Neural crest cell (in vitro differentiated cells): ENCODE results near the gene VEZF1. TPM values are rescaled to one million over a fixed set of nuclear protein-coding genes. Genes with fewer than 3 reads are reported as not detected.
A peak's percentile ranks its signal among the peaks of the same experiment; 100 is the strongest.

ENCODE experiments used
- DNase-seq: peaks from one replicate; pipeline ENCODE4 v3.0.0; 2021; ENCODE audit warnings: low read depth, mixed read lengths, low spot score
- H3K27ac Mint-ChIP-seq: one replicate; pipeline ENCODE4 v1.8.0; 2021; ENCODE audit warnings: mild to moderate bottlenecking, mixed read lengths; ENCODE audit not compliant: unreplicated experiment
- H3K27me3 Mint-ChIP-seq: 2 replicates; pipeline ENCODE4 v1.8.0; 2021; ENCODE audit warnings: low read depth, mild to moderate bottlenecking, mixed read lengths
- H3K36me3 Mint-ChIP-seq: 2 replicates; pipeline ENCODE4 v1.8.0; 2021; ENCODE audit warnings: low read depth, mild to moderate bottlenecking, mixed read lengths
- H3K4me1 Mint-ChIP-seq: 2 replicates; pipeline ENCODE4 v1.8.0; 2021; ENCODE audit warnings: mixed read lengths
- H3K4me3 Mint-ChIP-seq: one replicate; pipeline ENCODE4 v1.8.0; 2021; ENCODE audit warnings: mild to moderate bottlenecking, mixed read lengths
- H3K9me3 Mint-ChIP-seq: 2 replicates; pipeline ENCODE4 v1.8.0; 2021; ENCODE audit warnings: mixed read lengths
- total RNA-seq: library from RNA; stranded (reverse); gene quantifications from 2 replicates; pipeline ENCODE4 v1.2.1, GENCODE V29; 2021
- TF ChIP-seq, protein P1 (sequence below): fragments of 200-600 bp; sonication (generic); conservative IDR thresholded peaks from 2 replicates; pipeline ENCODE4 v1.5.0; 2021; ENCODE audit warnings: antibody characterized with exemption, mild to moderate bottlenecking

VEZF1 gene
- total RNA-seq, 1 donor from 2014 or later: 139 TPM

DNA sequence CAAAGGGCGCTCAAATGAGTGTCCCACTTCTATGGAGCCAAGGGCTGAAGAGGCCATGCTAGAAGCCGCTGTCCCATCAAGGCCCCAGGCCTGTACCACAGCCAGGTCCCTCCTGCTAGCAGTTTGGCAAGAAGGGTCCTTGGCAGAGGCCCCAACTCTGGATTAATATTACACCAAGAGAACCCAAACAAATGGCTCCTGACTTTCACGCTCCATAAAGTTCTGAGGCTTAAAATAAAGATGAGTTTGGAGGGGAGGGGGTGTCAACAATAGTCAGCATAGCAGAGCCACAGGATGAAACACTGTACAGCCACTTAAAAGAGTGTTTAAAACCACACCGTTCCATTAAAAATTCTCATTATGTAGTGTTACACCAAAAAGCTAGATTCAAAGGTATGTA is 63.4 kb downstream of the VEZF1 start:
- DNase-seq: no peak
- TF ChIP-seq, protein P1, sequence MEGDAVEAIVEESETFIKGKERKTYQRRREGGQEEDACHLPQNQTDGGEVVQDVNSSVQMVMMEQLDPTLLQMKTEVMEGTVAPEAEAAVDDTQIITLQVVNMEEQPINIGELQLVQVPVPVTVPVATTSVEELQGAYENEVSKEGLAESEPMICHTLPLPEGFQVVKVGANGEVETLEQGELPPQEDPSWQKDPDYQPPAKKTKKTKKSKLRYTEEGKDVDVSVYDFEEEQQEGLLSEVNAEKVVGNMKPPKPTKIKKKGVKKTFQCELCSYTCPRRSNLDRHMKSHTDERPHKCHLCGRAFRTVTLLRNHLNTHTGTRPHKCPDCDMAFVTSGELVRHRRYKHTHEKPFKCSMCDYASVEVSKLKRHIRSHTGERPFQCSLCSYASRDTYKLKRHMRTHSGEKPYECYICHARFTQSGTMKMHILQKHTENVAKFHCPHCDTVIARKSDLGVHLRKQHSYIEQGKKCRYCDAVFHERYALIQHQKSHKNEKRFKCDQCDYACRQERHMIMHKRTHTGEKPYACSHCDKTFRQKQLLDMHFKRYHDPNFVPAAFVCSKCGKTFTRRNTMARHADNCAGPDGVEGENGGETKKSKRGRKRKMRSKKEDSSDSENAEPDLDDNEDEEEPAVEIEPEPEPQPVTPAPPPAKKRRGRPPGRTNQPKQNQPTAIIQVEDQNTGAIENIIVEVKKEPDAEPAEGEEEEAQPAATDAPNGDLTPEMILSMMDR: no peak
- Mint-ChIP-seq H3K36me3 (no peaks in the 10 kb centered on the region), H3K27ac (peak overlapping the region; percentile 81), H3K27me3 (no peaks in the 10 kb centered on the region), H3K4me1 (peaks cover 92% of the 10 kb centered on the region), H3K4me3 (peak overlapping the region; percentile 63), H3K9me3 (no peaks in the 10 kb centered on the region)

Other genes with a start within 250 kb of the VEZF1 start
- not detected in 2 replicates for gene CCDC182, start 243.0 kb downstream of the VEZF1 start, total RNA-seq
- gene MRPS23, start 138.2 kb downstream of the VEZF1 start, total RNA-seq: 50.0 and 63.0 TPM in 2 replicates
- 73.7 and 86.9 TPM in 2 replicates for gene CUEDC1, start 32.8 kb downstream of the VEZF1 start, total RNA-seq
- 548 and 554 TPM in 2 replicates for gene SRSF1, start 19.0 kb upstream of the VEZF1 start, total RNA-seq
- gene DYNLL2, start 95.2 kb upstream of the VEZF1 start, total RNA-seq: 95.9 and 99.9 TPM in 2 replicates
- gene OR4D1, start 160.1 kb upstream of the VEZF1 start, total RNA-seq: 0.12 TPM in 1 of 2 replicates, not detected in the other
- not detected in 2 replicates for gene OR4D2, start 178.7 kb upstream of the VEZF1 start, total RNA-seq
- not detected in 2 replicates for gene EPX, start 204.5 kb upstream of the VEZF1 start, total RNA-seq
- gene MKS1, start 231.0 kb upstream of the VEZF1 start, total RNA-seq: 34.2 and 38.2 TPM in 2 replicates